HUDEP-2 (cell line): ENCODE results near the gene BMP7.

ENCODE experiments used
- DNase-seq, 76 experiments: peaks; one replicate each; lab custom pipeline; 2025; ENCODE audit not compliant: unreplicated experiment in 76 of 76; lab: John Stamatoyannopoulos, UW

BMP7 gene

GRCh38 chr20:57134804-57135203, 131.6 kb downstream of the BMP7 start:
- no peak for DNase-seq

GRCh38 chr20:57133926-57134650, 132.4 kb downstream of the BMP7 start:
- DNase-seq: no peak

DNA sequence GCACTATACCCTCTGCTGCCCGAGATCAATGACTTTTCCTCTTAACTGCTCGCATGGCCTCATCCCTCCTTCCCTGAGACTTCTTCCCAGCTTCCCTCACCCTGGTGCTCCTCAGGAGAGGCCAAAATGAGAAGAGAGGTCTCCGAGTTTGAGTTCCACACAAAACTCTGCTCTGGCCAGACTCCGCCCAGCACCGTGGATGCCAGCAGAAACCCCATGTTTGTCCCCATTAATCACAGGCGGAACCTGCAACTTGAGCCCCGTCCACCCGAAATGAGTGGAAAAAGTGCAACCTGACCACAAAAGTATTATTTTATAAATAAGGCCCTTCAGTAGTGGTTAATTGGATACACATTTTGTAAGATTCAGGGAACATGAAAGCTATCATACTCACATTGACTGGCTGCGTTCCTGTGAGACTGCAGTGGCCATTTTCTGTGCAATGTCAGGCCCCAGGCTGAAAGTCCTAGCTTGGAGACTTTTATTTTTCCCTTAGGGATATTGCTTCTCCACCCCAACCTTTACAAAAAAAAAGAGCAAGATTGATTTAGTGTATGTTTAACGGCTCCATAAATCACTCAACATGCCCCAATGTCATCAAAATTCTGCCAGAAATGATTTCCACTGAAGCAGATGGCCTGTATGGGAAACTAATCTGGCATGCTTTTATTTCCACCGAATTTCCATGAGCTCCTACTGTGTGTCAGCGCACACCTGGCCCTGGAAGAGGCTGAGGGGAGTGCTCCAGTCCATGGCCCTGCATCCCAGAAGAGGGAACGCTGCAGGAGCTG, 134.6 kb downstream of the BMP7 start:
- no peak for DNase-seq

DNA sequence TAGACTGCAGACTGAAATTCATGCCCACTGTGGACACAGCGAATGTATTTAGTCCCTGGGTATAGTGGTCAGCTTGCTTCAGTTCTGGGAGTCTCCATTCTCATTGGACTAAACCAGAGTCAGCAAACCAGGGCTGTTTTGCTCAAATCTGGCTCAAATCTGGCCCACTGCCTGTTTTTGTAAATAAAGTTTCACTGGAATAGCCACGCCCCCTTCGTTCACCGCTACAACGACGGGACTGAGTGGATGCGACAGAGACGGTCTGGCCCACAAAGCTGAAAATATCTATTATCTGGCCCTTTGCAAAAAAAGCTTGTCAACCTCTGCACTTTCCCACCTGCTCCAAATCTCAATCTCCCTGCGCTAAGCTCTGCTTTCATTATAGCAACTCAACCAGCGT, 135.4 kb downstream of the BMP7 start:
- no peak for DNase-seq

- DNase-seq: no peak
These were observed 136.2 kb downstream of the BMP7 start for GRCh38 chr20:57130160-57130772.

GRCh38 chr20:57129303-57129702, 137.1 kb downstream of the BMP7 start:
- DNase-seq: no peak

DNA sequence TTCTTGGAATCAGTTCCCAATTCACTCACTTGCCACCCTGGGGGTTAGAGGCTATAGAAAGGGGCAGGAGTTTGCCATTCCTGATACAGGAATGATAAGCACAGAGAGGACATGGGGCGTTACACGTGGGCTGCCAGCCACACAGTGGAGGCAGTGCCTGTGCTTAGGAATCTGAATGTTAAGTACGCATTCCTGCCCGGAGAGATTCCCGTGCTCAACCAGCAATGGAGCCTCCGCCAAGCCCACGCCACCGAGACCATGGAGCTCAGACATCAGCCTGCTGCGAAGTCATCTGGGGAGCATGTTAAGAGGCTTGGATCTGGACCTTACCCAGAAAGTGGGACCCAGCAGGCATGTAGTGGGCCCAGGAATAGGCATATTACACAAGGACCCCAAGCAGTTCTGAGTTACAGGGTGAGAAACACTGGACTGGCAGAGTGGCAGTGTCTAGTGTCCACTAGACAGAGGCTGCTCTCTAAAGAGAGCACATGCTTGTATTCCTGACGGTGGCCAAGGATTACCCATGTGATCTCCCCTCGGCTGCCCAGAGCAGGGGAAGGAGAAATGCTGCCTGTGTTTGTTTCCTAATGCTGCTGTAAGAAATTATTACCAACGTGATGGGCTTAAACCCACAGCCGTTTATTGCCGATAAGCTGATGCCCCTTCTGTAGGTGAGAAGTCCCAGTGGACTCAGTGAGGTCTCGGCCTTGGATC, 138.2 kb downstream of the BMP7 start:
- DNase-seq: no peak

- DNase-seq: no peak
These were observed 139.9 kb downstream of the BMP7 start for GRCh38 chr20:57126481-57127092.

GRCh38 chr20:57124800-57125517, 141.5 kb downstream of the BMP7 start:
- DNase-seq: no peak

DNA sequence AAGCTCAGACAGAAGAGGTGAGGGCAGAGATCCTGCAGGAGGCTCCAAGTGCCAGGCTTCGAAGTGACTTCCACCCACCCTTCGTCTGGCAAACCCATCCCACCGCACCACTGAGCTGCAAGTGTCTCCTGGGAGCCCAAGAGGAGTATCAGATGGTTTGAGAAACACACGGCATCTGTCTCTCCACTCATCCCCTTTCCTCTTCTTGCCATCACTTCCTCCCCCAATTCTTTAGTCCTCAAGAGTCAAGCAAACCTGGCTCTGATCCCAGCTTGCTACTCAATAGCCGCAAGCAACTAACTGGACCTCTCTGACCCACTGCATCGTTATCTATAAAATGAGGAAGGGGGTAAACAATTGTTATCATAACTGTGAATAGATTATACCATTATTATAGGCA, 142.1 kb downstream of the BMP7 start:
- DNase-seq: no peak

- no peak for DNase-seq
These were observed 142.9 kb downstream of the BMP7 start for GRCh38 chr20:57123504-57123903.

- no peak for DNase-seq
These were observed 143.6 kb downstream of the BMP7 start for GRCh38 chr20:57122536-57123489.

DNA sequence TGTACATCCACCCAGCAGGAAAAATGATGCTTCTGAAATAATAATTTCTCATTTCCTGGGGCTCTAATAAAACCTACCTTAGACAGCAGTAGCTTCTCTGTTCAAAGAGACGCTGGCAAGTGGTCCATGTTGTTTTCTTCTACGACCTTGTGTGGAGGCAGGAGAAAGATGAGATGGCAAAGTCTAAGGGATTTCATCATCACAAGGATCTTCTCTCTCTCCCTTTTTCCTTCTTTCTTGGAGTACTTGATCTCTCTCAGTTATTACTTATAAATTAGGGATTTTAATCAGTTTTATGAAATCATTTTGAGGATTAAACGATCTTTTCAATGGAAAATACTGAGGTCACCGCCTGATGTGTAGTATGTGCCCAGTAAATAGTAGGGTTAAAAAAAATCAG, 147.5 kb downstream of the BMP7 start:
- DNase-seq: no peak
